Dendritic cell treated with granulocyte-macrophage colony-stimulating factor and Interleukin-4, amounts not matched to agents 40 ng/mL and 50 ng/mL, for 4 days (primary cell): Measurements from ENCODE around the gene SLC23A1.

Experiments
- H3K27ac Mint-ChIP-seq: one replicate; pipeline ENCODE4 v1.8.0; 2022; ENCODE audit warnings: mild to moderate bottlenecking, mixed read lengths
- H3K27me3 Mint-ChIP-seq: one replicate; pipeline ENCODE4 v1.8.0; 2022; ENCODE audit warnings: mild to moderate bottlenecking, mixed read lengths
- H3K36me3 Mint-ChIP-seq: one replicate; pipeline ENCODE4 v1.8.0; 2022; ENCODE audit warnings: low read depth, mixed read lengths
- H3K4me1 Mint-ChIP-seq: one replicate; pipeline ENCODE4 v1.8.0; 2022; ENCODE audit warnings: low read depth, mixed read lengths
- H3K4me3 Mint-ChIP-seq: one replicate; pipeline ENCODE4 v1.8.0; 2022; ENCODE audit warnings: mild to moderate bottlenecking, moderate library complexity, mixed read lengths
- H3K9me3 Mint-ChIP-seq: one replicate; pipeline ENCODE4 v1.8.0; 2022; ENCODE audit warnings: mixed read lengths
- intact Hi-C: fragments of 100-400 bp; cut with micrococcal nuclease; formaldehyde crosslinking; loops from one replicate; pipeline ENCODE4 v1.15.0; 2022

The SLC23A1 gene

GRCh38 chr5:139383275-139383992 is at the start of gene SLC23A1:
Gene SLC23A1 (minus strand): TSS chr5:139383297. CDS start chr5:139383253, 44 bp downstream.
- H3K4me1 Mint-ChIP-seq = peaks cover 23% of the 10 kb centered on the region
- no peak within 1 kb of the TSS for H3K27ac Mint-ChIP-seq
- H3K9me3 Mint-ChIP-seq = no peaks in the 10 kb centered on the region
- H3K27me3 Mint-ChIP-seq = peaks cover 15% of the 10 kb centered on the region
- H3K4me3 Mint-ChIP-seq = no peak within 1 kb of the TSS
- H3K36me3 Mint-ChIP-seq = no peaks in the 10 kb centered on the region
- intact Hi-C loops = no loop called here

DNA sequence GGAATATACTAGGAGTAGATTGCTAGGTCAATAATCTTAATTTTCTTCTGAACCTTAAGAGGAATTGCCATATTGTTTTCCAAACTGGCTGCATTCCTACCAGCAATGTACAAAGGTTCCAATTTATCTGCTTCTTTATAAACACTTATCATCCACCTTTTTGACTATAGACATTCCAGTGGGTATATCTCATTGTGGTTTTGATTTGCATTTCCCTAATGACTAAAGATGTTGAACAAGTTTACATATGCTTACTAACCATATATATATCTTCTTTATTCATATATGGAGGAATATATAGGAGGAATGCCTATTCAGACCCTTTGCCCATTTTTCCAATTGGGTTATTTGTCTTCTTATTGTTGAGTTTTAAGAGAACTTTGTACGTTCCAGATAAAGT is 48.6 kb upstream of the SLC23A1 start:
- Mint-ChIP-seq H3K4me1 (no peaks in the 10 kb centered on the region), H3K36me3 (no peaks in the 10 kb centered on the region), H3K4me3 (no peak overlapping the region), H3K9me3 (no peaks in the 10 kb centered on the region), H3K27ac (no peak overlapping the region), H3K27me3 (no peaks in the 10 kb centered on the region)
- intact Hi-C loops = no loop called here

GRCh38 chr5:139430015-139430414 is 46.9 kb upstream of the SLC23A1 start:
- Mint-ChIP-seq H3K36me3 (peaks cover 2% of the 10 kb centered on the region), H3K4me1 (no peaks in the 10 kb centered on the region), H3K9me3 (no peaks in the 10 kb centered on the region), H3K27me3 (no peaks in the 10 kb centered on the region), H3K4me3 (no peak overlapping the region), H3K27ac (no peak overlapping the region)
- intact Hi-C loops = no loop called here

- Mint-ChIP-seq H3K27ac (no peak overlapping the region), H3K4me1 (peaks cover 6% of the 10 kb centered on the region), H3K27me3 (no peaks in the 10 kb centered on the region), H3K36me3 (peaks cover 7% of the 10 kb centered on the region), H3K4me3 (no peak overlapping the region), H3K9me3 (no peaks in the 10 kb centered on the region)
- intact Hi-C loops = no loop called here
These were observed 43.2 kb upstream of the SLC23A1 start for GRCh38 chr5:139426203-139426885.

DNA sequence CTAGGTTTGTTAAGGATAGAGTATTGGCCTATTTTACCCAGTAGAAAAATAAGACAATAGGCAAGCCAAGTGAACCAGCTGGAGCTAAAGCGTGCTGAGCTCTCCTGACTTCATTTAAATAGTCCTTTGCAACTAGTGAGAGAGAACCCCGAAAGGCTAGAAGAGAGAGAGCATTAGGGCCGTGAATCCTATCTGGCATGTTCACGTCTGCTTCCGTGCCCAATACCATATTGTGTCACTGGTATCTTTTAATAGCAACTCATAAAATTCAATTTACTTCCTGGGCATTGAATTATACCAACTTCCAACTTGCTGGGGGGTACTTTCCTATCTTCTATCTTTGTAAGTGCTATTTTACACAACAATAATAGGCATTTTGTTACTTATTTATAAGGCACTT is 42.4 kb upstream of the SLC23A1 start:
- H3K27me3 Mint-ChIP-seq = no peaks in the 10 kb centered on the region
- no peak overlapping the region for H3K4me3 Mint-ChIP-seq
- no peaks in the 10 kb centered on the region for H3K9me3 Mint-ChIP-seq
- intact Hi-C loops = no loop called here
- H3K27ac Mint-ChIP-seq = no peak overlapping the region
- peaks cover 6% of the 10 kb centered on the region for H3K4me1 Mint-ChIP-seq
- H3K36me3 Mint-ChIP-seq = peaks cover 7% of the 10 kb centered on the region

DNA sequence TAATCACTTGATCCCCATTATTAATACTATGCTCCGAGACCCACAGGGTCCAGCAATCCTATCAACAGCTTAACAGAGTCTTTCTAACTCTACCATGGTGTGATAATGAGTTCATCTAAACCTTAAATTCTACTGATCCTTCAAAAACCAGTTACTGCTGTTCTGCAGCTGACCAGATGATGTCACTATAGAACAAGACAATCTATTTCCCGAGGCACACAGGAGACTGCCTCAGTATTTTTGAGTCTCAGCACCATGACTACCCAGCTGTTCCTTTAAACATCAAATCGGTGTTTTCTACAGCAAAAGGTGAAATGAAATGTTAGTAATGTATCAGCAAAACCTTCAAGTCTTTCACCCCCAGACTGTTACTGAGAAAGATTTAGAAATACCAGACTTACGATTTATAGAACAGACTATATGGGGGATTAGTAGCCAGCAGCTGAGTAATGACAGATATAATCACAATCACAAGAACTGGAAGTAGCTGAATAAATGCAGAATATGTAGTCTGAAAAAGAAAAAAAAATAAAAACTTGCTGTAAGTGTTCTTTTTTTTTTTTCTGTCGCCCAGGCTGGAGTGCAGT is 39.3 kb upstream of the SLC23A1 start:
- no peak overlapping the region for H3K27ac Mint-ChIP-seq
- peaks cover 13% of the 10 kb centered on the region for H3K36me3 Mint-ChIP-seq

DNA sequence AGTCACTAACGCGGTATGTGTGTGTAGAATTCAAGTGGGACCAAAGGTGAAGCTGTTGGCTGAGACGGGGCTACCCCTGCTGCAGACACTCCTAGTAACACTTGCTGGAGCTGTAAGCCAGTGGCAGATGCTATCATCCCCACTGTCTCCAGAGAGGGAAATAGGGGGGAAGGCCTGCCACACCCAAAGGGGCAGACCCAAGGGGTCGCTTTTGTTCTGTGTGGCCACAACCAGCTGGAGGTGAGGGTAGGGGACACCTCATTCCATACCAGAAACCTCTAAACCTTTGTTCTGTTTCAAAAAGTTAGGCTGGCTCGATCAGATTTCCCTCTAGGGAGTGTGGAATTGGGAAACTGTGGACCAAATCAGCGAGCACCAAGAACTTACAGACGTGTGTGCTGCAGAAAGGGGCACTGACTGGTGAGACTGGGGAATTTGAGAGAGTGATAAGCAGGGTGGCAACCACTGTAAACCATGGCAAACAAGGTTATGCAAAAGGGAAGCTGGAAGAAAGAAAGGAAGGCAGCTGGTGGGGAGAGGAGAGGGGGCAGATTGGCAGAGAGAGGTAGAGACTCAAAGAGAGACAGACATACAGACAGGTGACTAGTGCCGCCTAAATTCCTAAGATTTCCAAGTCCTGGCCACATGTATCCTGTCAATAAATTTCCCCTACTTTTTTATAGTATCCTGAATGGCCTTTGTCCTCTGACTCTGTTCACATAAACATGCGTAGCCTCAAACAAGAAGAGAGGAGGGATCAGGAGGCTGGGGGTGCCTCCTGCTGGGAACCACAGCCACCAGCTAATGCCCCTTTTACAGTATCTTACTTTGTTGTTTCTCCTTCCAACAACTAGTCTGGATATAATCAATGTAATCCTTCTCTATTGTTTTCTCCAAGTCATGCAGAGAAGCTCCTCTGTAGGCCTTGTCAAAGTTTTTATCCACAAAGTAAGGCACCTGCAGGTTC is 36.4 kb upstream of the SLC23A1 start:
- Mint-ChIP-seq H3K27me3 (no peaks in the 10 kb centered on the region), H3K4me1 (peaks cover 6% of the 10 kb centered on the region), H3K27ac (peak overlapping the region; percentile 2), H3K4me3 (no peak overlapping the region), H3K9me3 (no peaks in the 10 kb centered on the region), H3K36me3 (peaks cover 6% of the 10 kb centered on the region)
- intact Hi-C loops = no loop called here

More for the DNA sequence above, 39.3 kb upstream of the SLC23A1 start:
- Mint-ChIP-seq H3K4me3 (no peak overlapping the region), H3K27me3 (no peaks in the 10 kb centered on the region), H3K9me3 (no peaks in the 10 kb centered on the region), H3K4me1 (peaks cover 6% of the 10 kb centered on the region)
- intact Hi-C loops = loop anchor here (1.0 kb wide), 1 partner anchor 91 kb away; no protein-coding TSS in a partner anchor

DNA sequence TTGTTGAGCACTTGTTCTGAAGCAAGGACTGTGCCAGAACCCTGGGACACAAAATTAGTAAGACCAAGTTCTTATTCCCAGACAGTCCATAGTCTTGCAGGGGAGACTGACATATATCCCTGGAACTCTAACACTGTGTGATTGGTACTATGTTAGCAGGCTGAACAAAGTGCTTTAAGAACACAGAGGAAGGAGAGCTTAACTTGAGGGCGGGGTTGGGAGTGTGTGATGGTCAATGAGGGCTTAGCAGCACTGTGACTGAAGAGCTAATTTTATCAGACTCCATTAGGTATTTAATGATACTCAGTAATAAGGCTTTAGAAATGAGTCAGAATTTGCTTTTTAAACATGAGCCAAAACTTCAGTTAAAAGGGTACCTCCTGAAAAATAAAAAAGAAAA is 35.7 kb upstream of the SLC23A1 start:
- intact Hi-C loops = no loop called here
- Mint-ChIP-seq H3K4me1 (peaks cover 1% of the 10 kb centered on the region), H3K36me3 (peaks cover 6% of the 10 kb centered on the region), H3K4me3 (no peak overlapping the region), H3K27me3 (no peaks in the 10 kb centered on the region), H3K27ac (no peak overlapping the region), H3K9me3 (no peaks in the 10 kb centered on the region)

GRCh38 chr5:139417214-139417613 is 34.1 kb upstream of the SLC23A1 start:
- Mint-ChIP-seq H3K27ac (no peak overlapping the region), H3K36me3 (peaks cover 6% of the 10 kb centered on the region), H3K27me3 (no peaks in the 10 kb centered on the region), H3K9me3 (no peaks in the 10 kb centered on the region), H3K4me1 (no peaks in the 10 kb centered on the region), H3K4me3 (no peak overlapping the region)
- intact Hi-C loops = no loop called here

- intact Hi-C loops = no loop called here
- H3K9me3 Mint-ChIP-seq = no peaks in the 10 kb centered on the region
- no peaks in the 10 kb centered on the region for H3K27me3 Mint-ChIP-seq
- H3K4me3 Mint-ChIP-seq = no peak overlapping the region
- H3K4me1 Mint-ChIP-seq = no peaks in the 10 kb centered on the region
- peaks cover 6% of the 10 kb centered on the region for H3K36me3 Mint-ChIP-seq
- no peak overlapping the region for H3K27ac Mint-ChIP-seq
These were observed 33.6 kb upstream of the SLC23A1 start for GRCh38 chr5:139416651-139417050.

GRCh38 chr5:139415869-139416268 is 32.8 kb upstream of the SLC23A1 start:
- Mint-ChIP-seq H3K4me3 (no peak overlapping the region), H3K36me3 (peaks cover 6% of the 10 kb centered on the region), H3K9me3 (no peaks in the 10 kb centered on the region), H3K27me3 (no peaks in the 10 kb centered on the region), H3K27ac (no peak overlapping the region), H3K4me1 (no peaks in the 10 kb centered on the region)
- intact Hi-C loops = no loop called here

- no peaks in the 10 kb centered on the region for H3K9me3 Mint-ChIP-seq
- intact Hi-C loops = no loop called here
- peaks cover 6% of the 10 kb centered on the region for H3K36me3 Mint-ChIP-seq
- H3K27ac Mint-ChIP-seq = no peak overlapping the region
- H3K4me3 Mint-ChIP-seq = no peak overlapping the region
- no peaks in the 10 kb centered on the region for H3K27me3 Mint-ChIP-seq
- no peaks in the 10 kb centered on the region for H3K4me1 Mint-ChIP-seq
These were observed 32.2 kb upstream of the SLC23A1 start for GRCh38 chr5:139415221-139415861.

DNA sequence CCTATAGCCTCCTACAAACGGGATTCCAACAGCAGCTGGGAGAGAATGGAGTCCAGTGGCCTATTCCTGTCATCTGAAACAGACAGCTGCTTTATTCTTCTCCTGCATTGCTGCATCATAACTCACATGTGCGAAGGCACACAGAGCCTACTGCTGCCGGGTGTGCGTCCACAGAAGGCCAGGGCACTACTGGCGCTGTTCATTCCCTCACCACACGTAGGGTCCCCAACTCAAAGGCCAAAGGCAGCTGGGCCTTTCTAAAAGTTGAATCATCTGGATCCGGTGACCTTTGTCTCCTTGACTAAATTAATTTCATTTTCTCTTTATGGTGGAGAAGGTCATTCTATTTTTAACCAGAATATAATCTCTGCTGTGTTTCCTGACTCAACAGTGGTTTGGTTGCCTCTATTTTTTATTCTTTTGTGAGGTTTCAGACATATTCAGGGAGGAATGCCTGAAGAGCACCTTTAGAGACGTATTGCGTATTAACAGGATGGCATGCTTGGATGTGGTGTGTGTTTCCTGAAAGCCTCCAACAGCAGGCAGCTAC is 31.6 kb upstream of the SLC23A1 start:
- H3K4me3 Mint-ChIP-seq = no peak overlapping the region
- no peaks in the 10 kb centered on the region for H3K9me3 Mint-ChIP-seq
- no peak overlapping the region for H3K27ac Mint-ChIP-seq
- intact Hi-C loops = no loop called here
- no peaks in the 10 kb centered on the region for H3K27me3 Mint-ChIP-seq
- H3K4me1 Mint-ChIP-seq = no peaks in the 10 kb centered on the region
- peaks cover 5% of the 10 kb centered on the region for H3K36me3 Mint-ChIP-seq
